HG03108 (cell line): ENCODE data around the gene RPL7A.

Experiments
- ATAC-seq: cut with Tn5 transposase; IDR thresholded peaks from one replicate; pipeline ENCODE4 v1.9.1; 2021; ENCODE audit warnings: moderate library complexity; ENCODE audit not compliant: unreplicated experiment

Gene RPL7A

GRCh38 chr9:133346021-133346785 is 1.8 kb upstream of the RPL7A start:
- no peak for ATAC-seq

GRCh38 chr9:133347515-133347984 is 468 bp upstream of the RPL7A start:
- peak; percentile 12 for ATAC-seq

GRCh38 chr9:133348718-133349573 is 928 bp downstream of the RPL7A start:
- ATAC-seq, result no peak

GRCh38 chr9:133349965-133350616 is 2.1 kb downstream of the RPL7A start:
- no peak for ATAC-seq

- no peak for ATAC-seq
Measured at GRCh38 chr9:133351526-133351907, 3.5 kb downstream of the RPL7A start.

- ATAC-seq, result no peak
Measured at GRCh38 chr9:133351908-133352634, 4.1 kb downstream of the RPL7A start.

- ATAC-seq, result no peak
Measured at GRCh38 chr9:133352635-133353340, 4.8 kb downstream of the RPL7A start.

GRCh38 chr9:133353548-133353947 is 5.5 kb downstream of the RPL7A start:
- no peak for ATAC-seq

GRCh38 chr9:133354766-133355165 is 6.7 kb downstream of the RPL7A start:
- ATAC-seq, result no peak

- no peak for ATAC-seq
Measured at GRCh38 chr9:133355881-133356357, 7.9 kb downstream of the RPL7A start.

- ATAC-seq, result peak; percentile 74
Measured at GRCh38 chr9:133356391-133357091, 8.5 kb downstream of the RPL7A start, which contains the start of the genes SURF1 and SURF2. SURF1 (minus strand) TSS chr9:133356487; CDS start chr9:133356453, 34 bp downstream. SURF2 (plus strand) TSS chr9:133356550; CDS start chr9:133356593, 43 bp downstream.

- no peak for ATAC-seq
Measured at GRCh38 chr9:133357656-133358055, 9.6 kb downstream of the RPL7A start.

- no peak for ATAC-seq
Measured at GRCh38 chr9:133359399-133360175, 11.6 kb downstream of the RPL7A start.

GRCh38 chr9:133360400-133361393 is 12.7 kb downstream of the RPL7A start:
- no peak for ATAC-seq

- ATAC-seq, result no peak
Measured at GRCh38 chr9:133361507-133362092, 13.6 kb downstream of the RPL7A start.

GRCh38 chr9:133362359-133363044 is 14.5 kb downstream of the RPL7A start:
- no peak for ATAC-seq
